ENCODE data around the gene ABCA12.

- TF ChIP-seq YY1 (IDR thresholded peaks at IDR 0.05; ENCODE audit: insufficient read depth, insufficient read length) = no peak
- TF ChIP-seq SUZ12 (IDR thresholded peaks at IDR 0.05; ENCODE audit: extremely low read depth, insufficient read depth, insufficient read length) = no peak
These were observed 57.9 kb downstream of the ABCA12 start for GRCh38 chr2:215080545-215080944.
